Smooth muscle cell (in vitro differentiated cells): ENCODE results near the gene TMED4. TPM values are rescaled to one million over a fixed set of nuclear protein-coding genes. Genes with fewer than 3 reads are reported as not detected.
A peak's percentile ranks its signal among the peaks of the same experiment; 100 is the strongest.

ENCODE experiments used
- DNase-seq: peaks from one replicate; lab custom pipeline; 2025; ENCODE audit not compliant: unreplicated experiment; lab: John Stamatoyannopoulos, UW
- H2AFZ ChIP-seq: fragments of 200-600 bp; sonication (generic); 2 replicates; pipeline ENCODE4 v1.6.0; 2016; ENCODE audit warnings: antibody characterized with exemption, low read depth, mild to moderate bottlenecking
- H3F3A ChIP-seq: fragments of 200-600 bp; sonication (generic); 2 replicates; pipeline ENCODE4 v1.6.0; 2017; ENCODE audit warnings: antibody characterized with exemption, low read depth
- H3K27ac ChIP-seq: fragments of 200-600 bp; sonication (generic); 2 replicates; pipeline ENCODE4 v1.5.1; 2016; ENCODE audit warnings: low read depth, mild to moderate bottlenecking
- H3K27me3 ChIP-seq: fragments of 200-600 bp; sonication (generic); 2 replicates; pipeline ENCODE4 v1.6.1; 2016; ENCODE audit warnings: low read depth, mild to moderate bottlenecking
- H3K36me3 ChIP-seq: fragments of 200-600 bp; sonication (generic); 2 replicates; pipeline ENCODE4 v1.5.1; 2016; ENCODE audit warnings: low read depth
- H3K4me1 ChIP-seq: fragments of 200-600 bp; sonication (generic); 2 replicates; pipeline ENCODE4 v1.5.1; 2016; ENCODE audit warnings: low read depth
- H3K4me2 ChIP-seq: fragments of 200-600 bp; sonication (generic); 2 replicates; pipeline ENCODE4 v1.6.0; 2016; ENCODE audit warnings: mild to moderate bottlenecking
- H3K4me3 ChIP-seq: fragments of 200-600 bp; sonication (generic); 2 replicates; pipeline ENCODE4 v1.5.1; 2016; ENCODE audit warnings: mild to moderate bottlenecking
- H3K79me2 ChIP-seq: fragments of 200-600 bp; sonication (generic); 2 replicates; pipeline ENCODE4 v1.6.0; 2016; ENCODE audit warnings: low read depth, mild to moderate bottlenecking
- H3K9ac ChIP-seq: fragments of 200-600 bp; sonication (generic); 2 replicates; pipeline ENCODE4 v1.6.0; 2016; ENCODE audit warnings: low read depth
- H3K9me3 ChIP-seq: fragments of 200-600 bp; sonication (generic); replicated peaks from 2 replicates; pipeline ENCODE4 v1.5.1; 2016; ENCODE audit warnings: low read depth
- H4K20me1 ChIP-seq: fragments of 200-600 bp; sonication (generic); 2 replicates; pipeline ENCODE4 v1.6.0; 2016; ENCODE audit warnings: low read depth
- CTCF ChIP-seq: fragments of 200-600 bp; sonication (generic); IDR thresholded peaks from 2 replicates; pipeline ENCODE4 v1.5.1; 2017; ENCODE audit warnings: borderline replicate concordance, mild to moderate bottlenecking, antibody characterized with exemption; ENCODE audit not compliant: insufficient read depth, poor library complexity, severe bottlenecking
- WGBS: methylation state at CpG from one replicate; pipeline ENCODE4 v1.1.7; 2016; ENCODE audit warnings: low lambda C conversion rate; 5-methylcytosine and 5-hydroxymethylcytosine counted together
- polyA plus RNA-seq: library from polyadenylated mRNA; unstranded; fragments of >200 nt; fragmentation: Nextera tagmentation; extraction: Ambion mirVana; gene quantifications from 2 replicates; pipeline ENCODE4 v1.2.1, GENCODE V29; 2016
- total RNA-seq: library from RNA; depleted of rRNA; stranded (reverse); fragments of >200 nt; gene quantifications from 2 replicates; pipeline ENCODE4 v1.2.3, GENCODE V29; 2014

Gene TMED4
- total and polyA plus RNA-seq, 2 experiments from 2014 or later, result 38.4 to 50.8 TPM

- Histone ChIP-seq H3K9ac (no peak overlapping the region), H3F3A (no peaks in the 10 kb centered on the region), H3K4me1 (no peaks in the 10 kb centered on the region), H3K79me2 (no peaks in the 10 kb centered on the region), H3K27me3 (no peaks in the 10 kb centered on the region), H2AFZ (no peak overlapping the region), H3K36me3 (peaks cover 7% of the 10 kb centered on the region), H3K4me3 (no peak overlapping the region), H3K4me2 (no peak overlapping the region), H3K9me3 (no peaks in the 10 kb centered on the region), H4K20me1 (peaks cover 17% of the 10 kb centered on the region), H3K27ac (no peak overlapping the region)
- 88% methylated on average over 16 of the region's 16 CpGs for WGBS
- no peak for DNase-seq
- no peak for TF ChIP-seq CTCF
These were observed 16.1 kb downstream of the TMED4 start for GRCh38 chr7:44565795-44566559.

- no peak overlapping the region for H2AFZ ChIP-seq
- H3K79me2 ChIP-seq, result no peaks in the 10 kb centered on the region
- peaks cover 17% of the 10 kb centered on the region for H4K20me1 ChIP-seq
- TF ChIP-seq CTCF, result peak; percentile 88
- H3K27me3 ChIP-seq, result no peaks in the 10 kb centered on the region
- no peaks in the 10 kb centered on the region for H3K4me1 ChIP-seq
- no peak overlapping the region for H3K4me2 ChIP-seq
- H3K9me3 ChIP-seq, result no peaks in the 10 kb centered on the region
- no peak overlapping the region for H3K9ac ChIP-seq
- no peak overlapping the region for H3K4me3 ChIP-seq
- peak; percentile 9 for DNase-seq
- H3K36me3 ChIP-seq, result peaks cover 7% of the 10 kb centered on the region
- 78% methylated on average over 13 of the region's 13 CpGs for WGBS
- no peaks in the 10 kb centered on the region for H3F3A ChIP-seq
- H3K27ac ChIP-seq, result no peak overlapping the region
These were observed 16.8 kb downstream of the TMED4 start for GRCh38 chr7:44565097-44565794.

- no peaks in the 10 kb centered on the region for H3F3A ChIP-seq
- DNase-seq, result no peak
- TF ChIP-seq CTCF, result no peak
- no peak overlapping the region for H3K4me3 ChIP-seq
- 91% methylated on average over 2 of the region's 2 CpGs for WGBS
- H3K27ac ChIP-seq, result no peak overlapping the region
- H3K79me2 ChIP-seq, result no peaks in the 10 kb centered on the region
- no peaks in the 10 kb centered on the region for H3K27me3 ChIP-seq
- no peaks in the 10 kb centered on the region for H3K4me1 ChIP-seq
- H4K20me1 ChIP-seq, result peaks cover 17% of the 10 kb centered on the region
- H3K9ac ChIP-seq, result no peak overlapping the region
- H3K36me3 ChIP-seq, result peaks cover 7% of the 10 kb centered on the region
- H3K9me3 ChIP-seq, result no peaks in the 10 kb centered on the region
- no peak overlapping the region for H2AFZ ChIP-seq
- no peak overlapping the region for H3K4me2 ChIP-seq
These were observed 17.4 kb downstream of the TMED4 start for GRCh38 chr7:44564606-44565005.
